K562 (cell line): ENCODE data around the gene AGR3. TPM values are rescaled to one million over a fixed set of nuclear protein-coding genes. Genes with fewer than 3 reads are reported as not detected.

ENCODE experiments used
- ATAC-seq: fragments of 200-7000 bp; cut with Tn5 transposase; 3 replicates; pipeline ENCODE4 v1.9.1; 2020; ENCODE audit warnings: moderate library complexity
- BruUV-seq: library from RNA; stranded (reverse); fragments of 400-500 nt; replicated peaks from 2 replicates; lab custom pipeline; 2021; lab: Mats Ljungman, UMichigan
- CTCF ChIA-PET: fragments of 300-600 bp; formaldehyde crosslinking; extraction: SDS; loops from one replicate; lab custom pipeline; 2021; ENCODE audit warnings: low intra/inter-chr PET ratio; lab: Yijun Ruan, JAX
- POLR2A ChIA-PET: fragments of 300-600, 350-650 bp; sonication (Branson Sonifier 250); formaldehyde crosslinking; extraction: SDS; loops from one replicate; lab custom pipeline; 2021; ENCODE audit warnings: antibody characterized with exemption, inconsistent platforms; lab: Yijun Ruan, JAX
- DNase-seq, 4 experiments: peaks; one replicate each; pipeline versions ENCODE4 v3.0.0 to v3.0.0-alpha.2; 2011 to 2018; ENCODE audit warnings: low spot score in 3 of 4, mixed read lengths in 3 of 4; ENCODE audit errors: extremely low read depth in 1 of 4
- FAIRE-seq: peaks from 2 replicates; lab custom pipeline; 2011; peaks lifted over from hg19 to GRCh38; lab: Jason Lieb, UNC
- H2AFZ ChIP-seq: 2 replicates; pipeline ENCODE4 v1.6.0; 2011; ENCODE audit warnings: low read depth, low read length, control low read depth, inconsistent platforms
- H3K27ac ChIP-seq: fragments of 200-600 bp; 3 replicates; pipeline ENCODE4 v1.8.0; 2011; ENCODE audit warnings: low read depth, mild to moderate bottlenecking, control low read depth, inconsistent platforms, low read length, moderate library complexity, mixed read lengths; ENCODE audit errors: extremely low read depth
- H3K27me3 ChIP-seq, 2 experiments: fragments of 300-600 bp in 1 of 2; 2 replicates in 1 of 2; 3 replicates in 1 of 2; pipeline versions ENCODE4 v1.6.0 to v1.8.0; 2011; ENCODE audit warnings: inconsistent platforms in 2 of 2, low read length in 2 of 2, mild to moderate bottlenecking in 1 of 2, mixed read lengths in 1 of 2, moderate library complexity in 1 of 2; ENCODE audit not compliant: control insufficient read depth in 2 of 2, insufficient read depth in 2 of 2
- H3K36me3 ChIP-seq: fragments of 300-600 bp; 3 replicates; pipeline ENCODE4 v1.8.0; 2011; ENCODE audit warnings: mild to moderate bottlenecking, low read length, inconsistent platforms; ENCODE audit not compliant: control insufficient read depth, insufficient read depth
- H3K4me1 ChIP-seq, 2 experiments: fragments of 200-600 bp in 1 of 2; replicated peaks in 1 of 2; 2 replicates in 1 of 2; 3 replicates in 1 of 2; pipeline versions ENCODE4 v1.5.1 to v1.8.0; 2011; ENCODE audit warnings: inconsistent platforms in 2 of 2, low read length in 2 of 2, mild to moderate bottlenecking in 1 of 2, mixed read lengths in 1 of 2, moderate library complexity in 1 of 2; ENCODE audit not compliant: control insufficient read depth in 2 of 2, insufficient read depth in 2 of 2
- H3K4me2 ChIP-seq: 2 replicates; pipeline ENCODE4 v1.6.1; 2011; ENCODE audit warnings: low read length, control low read depth, inconsistent platforms, mixed read lengths; ENCODE audit not compliant: insufficient read depth
- H3K4me3 ChIP-seq: fragments of 200-600 bp; sonication (generic), shearing (Covaris generic); 2 replicates; pipeline ENCODE4 v1.5.1; 2016; ENCODE audit warnings: control low read depth, inconsistent platforms
- H3K79me2 ChIP-seq: fragments of 200-600 bp; 3 replicates; pipeline ENCODE4 v1.8.0; 2011; ENCODE audit warnings: low read length, inconsistent platforms; ENCODE audit not compliant: control insufficient read depth, insufficient read depth
- H3K9ac ChIP-seq, 2 experiments: 2 replicates each; pipeline versions ENCODE4 v1.6.0 to v1.6.1; 2011; ENCODE audit warnings: low read depth in 2 of 2, low read length in 2 of 2, control low read depth in 1 of 2, inconsistent platforms in 1 of 2, mild to moderate bottlenecking in 1 of 2, mixed read lengths in 1 of 2; ENCODE audit not compliant: insufficient read depth in 1 of 2
- H3K9me1 ChIP-seq: one replicate; pipeline ENCODE4 v1.6.0; 2011; ENCODE audit warnings: inconsistent platforms, mild to moderate bottlenecking, low read length, moderate library complexity; ENCODE audit not compliant: control insufficient read depth, insufficient read depth
- H3K9me3 ChIP-seq: replicated peaks from 2 replicates; pipeline ENCODE4 v1.5.1; 2011; ENCODE audit warnings: low read depth, low read length, inconsistent platforms; ENCODE audit not compliant: control insufficient read depth, insufficient read depth
- H4K20me1 ChIP-seq: replicated peaks from 2 replicates; pipeline ENCODE4 v1.6.1; 2011; ENCODE audit warnings: low read length, inconsistent platforms, mixed read lengths; ENCODE audit not compliant: control insufficient read depth, insufficient read depth
- CREB3L1 ChIP-seq: fragments of 450-650 bp; IDR thresholded peaks from 2 replicates; pipeline ENCODE4 v1.6.1; 2014; ENCODE audit warnings: low read depth, mild to moderate bottlenecking, moderate library complexity, borderline replicate concordance
- E2F4 ChIP-seq: sonication (generic); formaldehyde crosslinking; IDR thresholded peaks from 2 replicates; pipeline ENCODE4 v1.8.0; 2022; ENCODE audit warnings: mild to moderate bottlenecking, low read depth, missing genetic modification reagents
- ETV5 ChIP-seq: sonication (generic); formaldehyde crosslinking; IDR thresholded peaks from 2 replicates; pipeline ENCODE4 v1.4.0; 2020; ENCODE audit warnings: low read depth, mild to moderate bottlenecking, missing genetic modification reagents
- RBM17 ChIP-seq: fragments of 200-400 bp; formaldehyde crosslinking; IDR thresholded peaks from 2 replicates; pipeline ENCODE4 v1.6.1; 2017; ENCODE audit warnings: low read depth, mild to moderate bottlenecking, low read length, borderline replicate concordance
- RNF219 ChIP-seq: fragments of 250-450 bp; sonication (Bioruptor Pico); IDR thresholded peaks from 2 replicates; pipeline ENCODE4 v1.5.0; 2022; ENCODE audit warnings: mild to moderate bottlenecking
- SMARCC2 ChIP-seq: fragments of 450-650 bp; IDR thresholded peaks from 2 replicates; pipeline ENCODE4 v1.6.1; 2017; ENCODE audit warnings: antibody characterized with exemption, moderate library complexity, mild to moderate bottlenecking, low read depth
- SPI1 ChIP-seq: IDR thresholded peaks from 2 replicates; pipeline ENCODE4 v1.6.1; 2011; ENCODE audit warnings: low read depth, low read length, control low read depth, borderline replicate concordance
- U2AF2 ChIP-seq: fragments of 200-400 bp; formaldehyde crosslinking; optimal IDR thresholded peaks from 2 replicates; pipeline ENCODE3; 2017; ENCODE audit warnings: low read depth, mild to moderate bottlenecking, low read length
- ZBTB7A ChIP-seq: IDR thresholded peaks from 2 replicates; pipeline ENCODE4 v1.6.1; 2011; ENCODE audit warnings: low read depth, mild to moderate bottlenecking, low read length, moderate library complexity, borderline replicate concordance; ENCODE audit not compliant: control insufficient read depth
- ZFP1 ChIP-seq: fragments of 450-650 bp; formaldehyde crosslinking; IDR thresholded peaks from 2 replicates; pipeline ENCODE4 v1.4.0; 2020; ENCODE audit warnings: mild to moderate bottlenecking, mixed read lengths
- ZNF57 ChIP-seq: fragments of 450-650 bp; formaldehyde crosslinking; IDR thresholded peaks from 2 replicates; pipeline ENCODE4 v1.4.0; 2020; ENCODE audit warnings: mild to moderate bottlenecking, moderate library complexity
- WGBS: fragments of 100-300 bp; shearing (Covaris generic); methylation state at CpG from one replicate; pipeline ENCODE4 v1.1.6; 2016; ENCODE audit warnings: low coverage, mixed read lengths; ENCODE audit not compliant: insufficient coverage; ENCODE audit errors: missing lambda C conversion rate; 5-methylcytosine and 5-hydroxymethylcytosine counted together
- in situ Hi-C: fragments of 300-500 bp; cut with MboI; formaldehyde crosslinking; loops from 4 replicates; pipeline ENCODE4 v1.15.0; 2018; ENCODE audit warnings: inconsistent platforms, mixed read lengths
- intact Hi-C: fragments of 100-400 bp; cut with micrococcal nuclease; formaldehyde crosslinking; loops from 2 replicates; pipeline ENCODE4 v1.14.2; 2022
- polyA plus RNA-seq, 8 experiments: library from polyadenylated mRNA; depleted of rRNA in 4 of 8; stranded (reverse) in 5 of 8; unstranded in 3 of 8; fragments of >200 nt; fragmentation: Nextera tagmentation in 2 of 8; fragmentation: Illumina TruSeq in 1 of 8; extraction: Ambion mirVana in 2 of 8; extraction: Trizol in 1 of 8; gene quantifications; 2 replicates each; pipeline versions ENCODE4 v1.2.1 to v1.2.3, GENCODE V29; 2011 to 2014; ENCODE audit warnings: inconsistent platforms in 1 of 8, missing spikeins in 1 of 8
- total RNA-seq, 7 experiments: library from RNA; depleted of rRNA in 6 of 7; stranded (reverse); fragments of >200 nt in 6 of 7; fragmentation: Illumina TruSeq in 2 of 7; extraction: Trizol in 2 of 7; gene quantifications; 2 replicates each; pipeline versions ENCODE4 v1.2.1 to v1.2.3, GENCODE V29; 2011 to 2021; ENCODE audit warnings: low replicate concordance in 1 of 7

The AGR3 gene
- total and polyA plus RNA-seq, 9 of the 15 experiments (the other 6 are each of a cell fraction or from before 2014, with no cell fraction given), result not detected

- Histone ChIP-seq H4K20me1 (no peaks in the 10 kb centered on the region), H3K4me3 (no peak overlapping the region), H3K36me3 (no peaks in the 10 kb centered on the region), H3K9ac (no peak overlapping the region), H3K79me2 (no peaks in the 10 kb centered on the region), H3K4me1 (no peaks in the 10 kb centered on the region), H3K9me1 (no peaks in the 10 kb centered on the region), H2AFZ (no peak overlapping the region), H3K27me3 (no peaks in the 10 kb centered on the region), H3K27ac (no peak overlapping the region), H3K9me3 (no peaks in the 10 kb centered on the region), H3K4me2 (no peak overlapping the region)
- no peak for FAIRE-seq
- no peak for TF ChIP-seq ZBTB7A
- TF ChIP-seq U2AF2, result no peak
- TF ChIP-seq RNF219 (CRISPR knock-in tag), result no peak
- no peak for TF ChIP-seq SMARCC2
- TF ChIP-seq RBM17, result no peak
- no peak for TF ChIP-seq SPI1
- TF ChIP-seq E2F4, result no peak
- no peak for TF ChIP-seq CREB3L1
- no peak for TF ChIP-seq ETV5
- no peak for TF ChIP-seq ZNF57 (CRISPR knock-in tag)
- no peak for TF ChIP-seq ZFP1 (CRISPR knock-in tag)
- ChIA-PET CTCF (no interaction called here), POLR2A (no interaction called here)
- BruUV-seq, result no TSS peak
- in situ Hi-C loops (no loop called here), intact Hi-C loops (no loop called here)
- DNase-seq, result no peak
- WGBS, result 5% methylated on average over 1 of the region's 1 CpG
- ATAC-seq, result no peak
Observed at GRCh38 chr7:16879181-16879580, 2.6 kb downstream of the AGR3 start.
